Chondrocyte (in vitro differentiated cells): ENCODE data around the gene SCN3B. TPM values are rescaled to one million over a fixed set of nuclear protein-coding genes. Genes with fewer than 3 reads are reported as not detected.

ENCODE experiments used
- DNase-seq: peaks from one replicate; pipeline ENCODE4 v3.0.0; 2021; ENCODE audit warnings: mixed read lengths, low spot score
- H3K27ac Mint-ChIP-seq: one replicate; pipeline ENCODE4 v1.8.0; 2021; ENCODE audit warnings: mild to moderate bottlenecking, moderate library complexity, mixed read lengths; ENCODE audit not compliant: unreplicated experiment
- H3K27me3 Mint-ChIP-seq: 2 replicates; pipeline ENCODE4 v1.8.0; 2021; ENCODE audit warnings: low read depth, mixed read lengths
- H3K36me3 Mint-ChIP-seq: 2 replicates; pipeline ENCODE4 v1.8.0; 2021; ENCODE audit warnings: low read depth, mixed read lengths
- H3K4me1 Mint-ChIP-seq: 2 replicates; pipeline ENCODE4 v1.8.0; 2021; ENCODE audit warnings: low read depth, mild to moderate bottlenecking, mixed read lengths
- H3K4me3 Mint-ChIP-seq: one replicate; pipeline ENCODE4 v1.8.0; 2021; ENCODE audit warnings: mild to moderate bottlenecking, moderate library complexity, mixed read lengths; ENCODE audit not compliant: unreplicated experiment
- H3K9me3 Mint-ChIP-seq: 2 replicates; pipeline ENCODE4 v1.8.0; 2021; ENCODE audit warnings: low read depth, mixed read lengths
- total RNA-seq: library from RNA; stranded (reverse); gene quantifications from 3 replicates; pipeline ENCODE4 v1.2.1, GENCODE V29; 2021
- TF ChIP-seq, protein P1 (sequence below): fragments of 200-600 bp; sonication (generic); IDR thresholded peaks from 2 replicates; pipeline ENCODE4 v1.5.0; 2021; ENCODE audit warnings: antibody characterized with exemption, mild to moderate bottlenecking, moderate library complexity

SCN3B gene
- total RNA-seq, 1 donor from 2014 or later = 0.45 TPM

DNA sequence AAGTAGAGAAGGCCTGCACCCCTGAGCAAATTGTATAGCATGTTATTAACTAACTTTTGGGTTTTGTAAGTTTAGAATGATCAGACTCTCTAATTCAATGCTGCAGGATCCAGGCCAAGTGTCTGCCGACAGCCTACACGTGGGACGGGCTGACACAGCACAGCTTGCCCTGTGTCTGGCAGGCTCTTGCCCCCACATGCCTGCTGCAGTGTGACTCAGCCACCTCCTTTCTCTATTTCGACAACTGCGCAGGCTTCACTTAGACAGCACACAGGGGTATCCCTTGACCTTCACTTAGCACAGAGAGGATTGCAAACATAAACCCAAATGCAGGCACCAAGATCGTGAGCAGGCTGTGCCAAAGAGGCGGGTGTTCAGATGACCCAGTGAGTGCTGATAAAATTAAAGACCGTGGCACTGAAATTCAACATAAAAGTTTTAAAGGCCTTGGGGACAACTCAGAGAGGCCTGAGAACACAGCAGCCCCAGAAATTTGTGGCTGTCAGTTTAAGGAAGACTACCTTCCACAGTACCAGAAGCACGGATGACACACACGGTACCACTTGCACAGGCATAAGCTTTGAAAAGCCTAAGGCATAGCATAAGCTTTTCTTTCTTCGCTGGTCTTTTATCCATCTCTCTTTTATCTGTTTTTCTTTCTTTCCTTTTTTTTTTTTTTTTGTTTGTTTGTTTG, 37.8 kb downstream of the SCN3B start:
- Mint-ChIP-seq H3K27ac (no peak overlapping the region), H3K9me3 (no peaks in the 10 kb centered on the region), H3K4me3 (no peak overlapping the region), H3K4me1 (peaks cover 4% of the 10 kb centered on the region), H3K36me3 (no peaks in the 10 kb centered on the region), H3K27me3 (no peaks in the 10 kb centered on the region)
- TF ChIP-seq, protein P1, sequence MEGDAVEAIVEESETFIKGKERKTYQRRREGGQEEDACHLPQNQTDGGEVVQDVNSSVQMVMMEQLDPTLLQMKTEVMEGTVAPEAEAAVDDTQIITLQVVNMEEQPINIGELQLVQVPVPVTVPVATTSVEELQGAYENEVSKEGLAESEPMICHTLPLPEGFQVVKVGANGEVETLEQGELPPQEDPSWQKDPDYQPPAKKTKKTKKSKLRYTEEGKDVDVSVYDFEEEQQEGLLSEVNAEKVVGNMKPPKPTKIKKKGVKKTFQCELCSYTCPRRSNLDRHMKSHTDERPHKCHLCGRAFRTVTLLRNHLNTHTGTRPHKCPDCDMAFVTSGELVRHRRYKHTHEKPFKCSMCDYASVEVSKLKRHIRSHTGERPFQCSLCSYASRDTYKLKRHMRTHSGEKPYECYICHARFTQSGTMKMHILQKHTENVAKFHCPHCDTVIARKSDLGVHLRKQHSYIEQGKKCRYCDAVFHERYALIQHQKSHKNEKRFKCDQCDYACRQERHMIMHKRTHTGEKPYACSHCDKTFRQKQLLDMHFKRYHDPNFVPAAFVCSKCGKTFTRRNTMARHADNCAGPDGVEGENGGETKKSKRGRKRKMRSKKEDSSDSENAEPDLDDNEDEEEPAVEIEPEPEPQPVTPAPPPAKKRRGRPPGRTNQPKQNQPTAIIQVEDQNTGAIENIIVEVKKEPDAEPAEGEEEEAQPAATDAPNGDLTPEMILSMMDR = no peak
- DNase-seq = no peak

DNA sequence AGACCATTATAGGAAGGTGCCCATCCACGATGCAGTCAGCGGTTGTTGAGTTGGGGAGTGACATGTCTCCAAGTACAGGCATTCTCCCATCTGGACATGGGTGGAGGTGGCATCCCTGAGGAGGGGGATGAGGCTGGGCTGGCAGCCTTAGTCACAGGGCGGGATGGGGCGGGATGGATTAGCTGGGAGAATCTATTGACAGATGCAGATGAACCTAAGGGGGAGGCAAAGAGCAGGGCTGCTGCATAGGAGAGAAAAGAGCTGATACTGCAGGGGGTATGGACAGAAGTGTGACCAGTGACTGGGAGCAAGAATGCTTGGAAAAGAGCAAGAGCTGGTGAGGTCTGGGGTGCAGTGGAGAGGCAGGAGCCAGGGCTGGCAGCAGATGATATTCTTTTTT, 42.7 kb downstream of the SCN3B start:
- Mint-ChIP-seq H3K36me3 (peaks cover 2% of the 10 kb centered on the region), H3K4me3 (no peak overlapping the region), H3K9me3 (no peaks in the 10 kb centered on the region), H3K27ac (no peak overlapping the region), H3K4me1 (peaks cover 4% of the 10 kb centered on the region), H3K27me3 (no peaks in the 10 kb centered on the region)
- DNase-seq = no peak
- TF ChIP-seq, protein P1 = no peak

DNA sequence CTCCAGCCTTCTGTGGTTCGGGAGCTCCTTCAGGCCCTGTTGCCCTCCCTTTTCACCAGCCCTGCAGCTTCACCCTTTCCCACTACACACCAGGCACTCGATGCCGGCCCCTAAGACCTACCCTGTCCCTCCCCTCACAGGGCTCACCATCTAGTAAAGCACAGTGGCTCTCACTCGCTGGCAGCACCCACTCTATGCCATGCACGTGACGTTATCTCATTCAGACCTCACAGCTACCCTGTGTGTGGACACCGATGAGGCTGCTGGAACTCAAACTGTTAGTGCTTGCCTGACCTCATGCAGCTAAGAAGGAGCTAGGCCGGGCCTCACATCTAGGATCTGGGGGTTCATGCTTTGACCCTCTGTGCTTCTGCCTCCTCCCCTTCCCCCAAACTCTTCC, 45.5 kb downstream of the SCN3B start:
- Mint-ChIP-seq H3K27me3 (no peaks in the 10 kb centered on the region), H3K9me3 (no peaks in the 10 kb centered on the region), H3K36me3 (peaks cover 2% of the 10 kb centered on the region), H3K4me3 (no peak overlapping the region), H3K4me1 (no peaks in the 10 kb centered on the region), H3K27ac (no peak overlapping the region)
- TF ChIP-seq, protein P1 = no peak
- no peak for DNase-seq

- Mint-ChIP-seq H3K27me3 (no peaks in the 10 kb centered on the region), H3K9me3 (no peaks in the 10 kb centered on the region), H3K4me3 (no peak overlapping the region), H3K36me3 (peaks cover 2% of the 10 kb centered on the region), H3K4me1 (no peaks in the 10 kb centered on the region), H3K27ac (no peak overlapping the region)
- DNase-seq = no peak
- TF ChIP-seq, protein P1 = no peak
Observed at GRCh38 chr11:123608371-123608770, 46.1 kb downstream of the SCN3B start.

DNA sequence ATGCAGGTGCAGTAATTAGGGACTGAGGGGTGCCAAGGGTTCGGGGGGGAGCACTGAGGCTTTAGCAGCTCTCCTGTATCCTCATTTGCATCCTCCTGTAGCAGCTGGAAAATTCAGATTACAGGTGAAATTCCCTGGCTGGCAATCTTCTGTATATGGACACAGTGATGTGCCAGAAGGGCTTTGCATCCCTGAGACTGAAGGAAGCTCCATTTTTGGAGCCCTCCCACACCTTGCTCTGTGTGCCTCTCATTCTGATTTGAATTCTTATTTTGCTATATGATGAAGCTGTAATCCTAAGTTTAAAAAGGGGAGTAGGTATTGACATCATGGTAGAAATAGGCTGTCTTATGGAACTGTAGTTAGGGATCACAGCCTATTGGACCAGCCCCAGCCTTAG, 46.6 kb downstream of the SCN3B start:
- Mint-ChIP-seq H3K9me3 (no peaks in the 10 kb centered on the region), H3K36me3 (peaks cover 2% of the 10 kb centered on the region), H3K4me1 (no peaks in the 10 kb centered on the region), H3K4me3 (no peak overlapping the region), H3K27me3 (no peaks in the 10 kb centered on the region), H3K27ac (no peak overlapping the region)
- no peak for DNase-seq
- TF ChIP-seq, protein P1 = no peak
